IMR-90 (cell line): ENCODE results near the gene CYB5RL. TPM values are rescaled to one million over a fixed set of nuclear protein-coding genes. Genes with fewer than 3 reads are reported as not detected.

Experiments used
- ATAC-seq: fragments of 200-7000 bp; cut with Tn5 transposase; 2 replicates; pipeline ENCODE4 v1.9.1; 2020; ENCODE audit warnings: low read depth, mild to moderate bottlenecking, moderate library complexity
- BruUV-seq: library from RNA; stranded (reverse); fragments of 400-500 nt; replicated peaks from 2 replicates; lab custom pipeline; 2021; lab: Mats Ljungman, UMichigan
- CTCF ChIA-PET: fragments of 300-600 bp; formaldehyde crosslinking; extraction: SDS; loops from one replicate; lab custom pipeline; 2021; ENCODE audit warnings: antibody characterized with exemption; lab: Yijun Ruan, JAX
- POLR2A ChIA-PET: fragments of 300-600 bp; sonication (Branson Sonifier 250); formaldehyde crosslinking; loops from one replicate; lab custom pipeline; 2022; ENCODE audit warnings: antibody characterized with exemption; ENCODE audit not compliant: unreplicated experiment; lab: Charles Lee
- DNase-seq: peaks from one replicate; pipeline ENCODE4 v3.0.0; 2013
- H2AFZ ChIP-seq: replicated peaks from 2 replicates; pipeline ENCODE3; 2013; ENCODE audit warnings: low read length, mild to moderate bottlenecking; ENCODE audit not compliant: poor library complexity
- H2AK5ac ChIP-seq: 2 replicates; pipeline ENCODE4 v1.6.1; 2013; ENCODE audit warnings: low read depth, low read length, inconsistent platforms
- H2AK9ac ChIP-seq: replicated peaks from 2 replicates; pipeline ENCODE3; 2013; ENCODE audit warnings: mild to moderate bottlenecking, low read depth, low read length, moderate library complexity; ENCODE audit not compliant: poor library complexity
- H2BK120ac ChIP-seq: 2 replicates; pipeline ENCODE4 v1.6.1; 2013; ENCODE audit warnings: low read depth, low read length, inconsistent platforms
- H2BK15ac ChIP-seq: 3 replicates; pipeline ENCODE4 v1.6.1; 2013; ENCODE audit warnings: low read depth, low read length, inconsistent platforms
- H2BK20ac ChIP-seq: 2 replicates; pipeline ENCODE4 v1.6.1; 2013; ENCODE audit warnings: low read depth, mild to moderate bottlenecking, inconsistent platforms, low read length, moderate library complexity
- H2BK5ac ChIP-seq: 2 replicates; pipeline ENCODE4 v1.6.1; 2013; ENCODE audit warnings: mild to moderate bottlenecking, low read depth, low read length, inconsistent platforms; ENCODE audit not compliant: poor library complexity, severe bottlenecking
- H3K14ac ChIP-seq: replicated peaks from 2 replicates; pipeline ENCODE4 v1.6.1; 2013; ENCODE audit warnings: low read depth, low read length, inconsistent platforms
- H3K18ac ChIP-seq: 2 replicates; pipeline ENCODE4 v1.6.1; 2013; ENCODE audit warnings: low read depth, low read length, control low read depth
- H3K23ac ChIP-seq: 2 replicates; pipeline ENCODE4 v1.6.1; 2013; ENCODE audit warnings: low read depth, low read length, inconsistent platforms
- H3K27ac ChIP-seq: 2 replicates; pipeline ENCODE4 v1.5.1; 2013; ENCODE audit warnings: mild to moderate bottlenecking, control low read depth, low read length; ENCODE audit not compliant: insufficient read depth
- H3K27me3 ChIP-seq: 2 replicates; pipeline ENCODE4 v1.6.1; 2013; ENCODE audit warnings: low read length; ENCODE audit not compliant: control insufficient read depth, insufficient read depth
- H3K36me3 ChIP-seq: 2 replicates; pipeline ENCODE4 v1.6.1; 2013; ENCODE audit warnings: low read length, mixed read lengths; ENCODE audit not compliant: control insufficient read depth, insufficient read depth
- H3K4ac ChIP-seq: 2 replicates; pipeline ENCODE4 v1.6.1; 2013; ENCODE audit warnings: low read depth, low read length, inconsistent platforms
- H3K4me1 ChIP-seq: 2 replicates; pipeline ENCODE4 v1.6.1; 2013; ENCODE audit warnings: low read length, mixed read lengths; ENCODE audit not compliant: control insufficient read depth, insufficient read depth
- H3K4me2 ChIP-seq: 2 replicates; pipeline ENCODE4 v1.6.1; 2013; ENCODE audit warnings: low read depth, mild to moderate bottlenecking, control low read depth, low read length, moderate library complexity
- H3K4me3 ChIP-seq: 2 replicates; pipeline ENCODE4 v1.5.1; 2013; ENCODE audit warnings: low read depth, mild to moderate bottlenecking, control low read depth, low read length, moderate library complexity; ENCODE audit not compliant: insufficient read depth
- H3K56ac ChIP-seq: 2 replicates; pipeline ENCODE4 v1.6.1; 2013; ENCODE audit warnings: low read length, inconsistent platforms; ENCODE audit not compliant: insufficient read depth; ENCODE audit errors: extremely low read depth
- H3K79me1 ChIP-seq, 2 experiments: 2 replicates each; pipeline ENCODE4 v1.6.1; 2013; ENCODE audit warnings: low read length in 2 of 2, inconsistent platforms in 1 of 2, low read depth in 1 of 2
- H3K9ac ChIP-seq: 2 replicates; pipeline ENCODE4 v1.6.1; 2013; ENCODE audit warnings: low read depth, low read length, control low read depth
- H3K9me1 ChIP-seq: 2 replicates; pipeline ENCODE4 v1.6.1; 2013; ENCODE audit warnings: low read length, inconsistent platforms; ENCODE audit not compliant: insufficient read depth
- H3K9me3 ChIP-seq: 2 replicates; pipeline ENCODE4 v1.6.1; 2013; ENCODE audit warnings: low read length; ENCODE audit not compliant: control insufficient read depth, insufficient read depth
- H4K20me1 ChIP-seq: 2 replicates; pipeline ENCODE4 v1.6.1; 2013; ENCODE audit warnings: low read length, inconsistent platforms; ENCODE audit not compliant: insufficient read depth
- H4K5ac ChIP-seq: 2 replicates; pipeline ENCODE4 v1.6.1; 2013; ENCODE audit warnings: mild to moderate bottlenecking, low read depth, low read length, control low read depth
- H4K8ac ChIP-seq, 2 experiments: 2 replicates each; pipeline ENCODE4 v1.6.1; 2013; ENCODE audit warnings: low read depth in 2 of 2, low read length in 2 of 2, control low read depth in 1 of 2, inconsistent platforms in 1 of 2
- H4K91ac ChIP-seq: 2 replicates; pipeline ENCODE4 v1.6.1; 2013; ENCODE audit warnings: low read depth, low read length, inconsistent platforms; ENCODE audit not compliant: insufficient read depth
- WGBS, 2 experiments: methylation state at CpG; one replicate each; pipeline versions ENCODE4 v1.1.5 to v1.1.7; 2013; ENCODE audit warnings: missing lambda C conversion rate in 2 of 2; ENCODE audit not compliant: insufficient read length in 1 of 2; ENCODE audit errors: extremely low coverage in 2 of 2; 5-methylcytosine and 5-hydroxymethylcytosine counted together
- dilution Hi-C: fragments of 300-500 bp; cut with HindIII; formaldehyde crosslinking; loops from one replicate; pipeline ENCODE4 v1.14.3; 2018; ENCODE audit warnings: low sequenced_read_pairs; ENCODE audit not compliant: unreplicated experiment
- in situ Hi-C: fragments of 300-500 bp; cut with MboI; formaldehyde crosslinking; loops from 3 replicates; pipeline ENCODE4 v1.14.3; 2019; ENCODE audit warnings: low sequenced_read_pairs, inconsistent platforms, mixed read lengths
- intact Hi-C: fragments of 100-400 bp; cut with micrococcal nuclease; formaldehyde crosslinking; loops from 2 replicates; pipeline ENCODE4 v1.10.0; 2022
- polyA plus RNA-seq, 3 experiments: library from polyadenylated mRNA; depleted of rRNA; stranded (reverse); fragments of >200 nt; gene quantifications; 2 replicates each; pipeline ENCODE4 v1.2.3, GENCODE V29; 2012; ENCODE audit warnings: low replicate concordance in 1 of 3
- total RNA-seq: library from RNA; depleted of rRNA; stranded (reverse); fragments of >200 nt; gene quantifications from 2 replicates; pipeline ENCODE4 v1.2.3, GENCODE V29; 2012
- TF ChIP-seq, protein P1 (sequence below): conservative IDR thresholded peaks from 2 replicates; pipeline ENCODE4 v1.5.1; 2012; ENCODE audit warnings: mild to moderate bottlenecking, low read depth, low read length, improper control_type of control experiment

CYB5RL gene
- total and polyA plus RNA-seq, 2 of the 4 experiments (the other 2 are of a cell fraction): 3.8 to 4.3 TPM

DNA sequence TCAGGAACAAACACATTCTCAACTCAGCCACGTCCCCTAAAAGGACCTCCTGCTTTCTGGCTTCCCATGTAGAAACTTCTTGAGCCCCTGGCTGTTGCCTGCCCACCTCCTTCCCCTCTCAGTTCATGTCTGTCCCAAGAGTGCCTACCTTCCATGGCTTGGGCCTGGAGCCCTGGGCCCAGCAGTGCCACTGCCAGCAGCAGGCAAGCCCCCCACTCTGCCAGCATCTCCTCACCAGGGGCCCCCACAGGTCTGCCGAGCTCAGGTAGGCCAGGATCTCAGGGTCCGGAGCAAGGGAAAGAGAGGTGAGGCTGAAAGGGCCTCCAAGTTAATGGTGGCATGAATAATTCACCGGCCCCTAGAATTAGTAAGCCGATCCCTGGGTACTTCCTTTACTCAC lies 47.1 kb downstream of the CYB5RL start, which contains the start of gene CDCP2:
Gene CDCP2 (minus strand): TSS at position 305 of the 400 bp plus-strand sequence. CDS start 78 bp downstream, at position 227.
- no peak within 1 kb of the TSS for H2BK20ac ChIP-seq
- no peaks in the 10 kb centered on the region for H4K20me1 ChIP-seq
- ChIA-PET POLR2A (no interaction called here), CTCF (no interaction called here)
- H3K27me3 ChIP-seq: peaks cover 2% of the 10 kb centered on the region; the same call in 1 of the 2 replicates
- no peak within 1 kb of the TSS for H4K8ac ChIP-seq
- H4K5ac ChIP-seq: no peak within 1 kb of the TSS
- H3K56ac ChIP-seq: no peak within 1 kb of the TSS
- H3K4me1 ChIP-seq: peaks cover 6% of the 10 kb centered on the region
- H4K91ac ChIP-seq: no peak within 1 kb of the TSS
- BruUV-seq: no TSS peak
- no peak within 1 kb of the TSS for H3K4me2 ChIP-seq
- H2AFZ ChIP-seq: peak within 1 kb of the TSS; percentile 73
- no peak within 1 kb of the TSS for H3K27ac ChIP-seq
- H3K4ac ChIP-seq: no peak within 1 kb of the TSS
- H3K4me3 ChIP-seq: no peak within 1 kb of the TSS
- ATAC-seq: no peak
- TF ChIP-seq, protein P1, sequence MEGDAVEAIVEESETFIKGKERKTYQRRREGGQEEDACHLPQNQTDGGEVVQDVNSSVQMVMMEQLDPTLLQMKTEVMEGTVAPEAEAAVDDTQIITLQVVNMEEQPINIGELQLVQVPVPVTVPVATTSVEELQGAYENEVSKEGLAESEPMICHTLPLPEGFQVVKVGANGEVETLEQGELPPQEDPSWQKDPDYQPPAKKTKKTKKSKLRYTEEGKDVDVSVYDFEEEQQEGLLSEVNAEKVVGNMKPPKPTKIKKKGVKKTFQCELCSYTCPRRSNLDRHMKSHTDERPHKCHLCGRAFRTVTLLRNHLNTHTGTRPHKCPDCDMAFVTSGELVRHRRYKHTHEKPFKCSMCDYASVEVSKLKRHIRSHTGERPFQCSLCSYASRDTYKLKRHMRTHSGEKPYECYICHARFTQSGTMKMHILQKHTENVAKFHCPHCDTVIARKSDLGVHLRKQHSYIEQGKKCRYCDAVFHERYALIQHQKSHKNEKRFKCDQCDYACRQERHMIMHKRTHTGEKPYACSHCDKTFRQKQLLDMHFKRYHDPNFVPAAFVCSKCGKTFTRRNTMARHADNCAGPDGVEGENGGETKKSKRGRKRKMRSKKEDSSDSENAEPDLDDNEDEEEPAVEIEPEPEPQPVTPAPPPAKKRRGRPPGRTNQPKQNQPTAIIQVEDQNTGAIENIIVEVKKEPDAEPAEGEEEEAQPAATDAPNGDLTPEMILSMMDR: no peak
- intact Hi-C loops: no loop called here
- dilution Hi-C loops: no loop called here
- H2BK5ac ChIP-seq: no peak within 1 kb of the TSS
- no peak within 1 kb of the TSS for H3K18ac ChIP-seq
- no peak within 1 kb of the TSS for H2AK5ac ChIP-seq
- no peaks in the 10 kb centered on the region for H3K36me3 ChIP-seq
- H3K14ac ChIP-seq: no peak within 1 kb of the TSS
- no peak within 1 kb of the TSS for H2BK15ac ChIP-seq
- H3K9me1 ChIP-seq: peaks cover 6% of the 10 kb centered on the region; the same call in 1 of the 2 replicates
- no CpG with 5 or more reads among the region's 5 CpGs for WGBS, 2 experiments
- no peak within 1 kb of the TSS for H3K9ac ChIP-seq
- H3K23ac ChIP-seq: no peak within 1 kb of the TSS
- DNase-seq: no peak
- no peak within 1 kb of the TSS for H2AK9ac ChIP-seq
- H3K79me1 ChIP-seq: no peaks in the 10 kb centered on the region
- in situ Hi-C loops: no loop called here
- no peak within 1 kb of the TSS for H2BK120ac ChIP-seq
- H3K9me3 ChIP-seq: no peaks in the 10 kb centered on the region
